Measurements from ENCODE around the gene PLEKHH2.

Gene PLEKHH2

DNA sequence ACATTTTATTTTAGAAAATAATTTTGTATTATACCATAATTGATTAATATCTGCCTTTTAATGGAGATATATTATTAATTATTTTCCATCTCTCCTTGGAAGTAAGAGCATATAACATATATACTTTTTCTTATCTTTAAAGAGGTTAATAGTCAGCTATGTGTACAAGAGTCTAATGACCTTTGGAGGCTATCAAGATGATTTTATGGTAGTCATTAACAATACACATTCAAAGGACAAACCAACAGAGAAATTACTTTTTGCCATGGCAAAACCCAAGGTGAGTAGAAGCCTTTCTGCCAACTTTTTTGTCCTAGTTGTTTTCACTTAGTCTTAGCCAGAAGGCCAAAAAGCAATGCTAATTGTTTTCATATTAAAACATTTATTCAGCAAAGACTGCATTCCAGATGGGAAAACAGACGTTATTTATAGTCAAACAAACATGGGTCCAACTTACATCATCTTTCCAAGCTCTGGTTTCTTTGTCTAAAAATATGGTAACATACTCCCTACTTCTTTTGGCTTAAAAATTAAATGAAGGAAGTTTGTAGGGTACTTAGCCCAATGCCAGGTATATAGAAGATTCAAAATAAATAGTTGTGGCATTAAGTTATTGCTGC is 127.1 kb downstream of the PLEKHH2 start:
- H3K27ac ChIP-seq, result no peak overlapping the region
- no peak for TF ChIP-seq ZFX (IDR thresholded peaks at IDR 0.05; ENCODE audit: borderline replicate concordance)
- TF ChIP-seq, protein P1, sequence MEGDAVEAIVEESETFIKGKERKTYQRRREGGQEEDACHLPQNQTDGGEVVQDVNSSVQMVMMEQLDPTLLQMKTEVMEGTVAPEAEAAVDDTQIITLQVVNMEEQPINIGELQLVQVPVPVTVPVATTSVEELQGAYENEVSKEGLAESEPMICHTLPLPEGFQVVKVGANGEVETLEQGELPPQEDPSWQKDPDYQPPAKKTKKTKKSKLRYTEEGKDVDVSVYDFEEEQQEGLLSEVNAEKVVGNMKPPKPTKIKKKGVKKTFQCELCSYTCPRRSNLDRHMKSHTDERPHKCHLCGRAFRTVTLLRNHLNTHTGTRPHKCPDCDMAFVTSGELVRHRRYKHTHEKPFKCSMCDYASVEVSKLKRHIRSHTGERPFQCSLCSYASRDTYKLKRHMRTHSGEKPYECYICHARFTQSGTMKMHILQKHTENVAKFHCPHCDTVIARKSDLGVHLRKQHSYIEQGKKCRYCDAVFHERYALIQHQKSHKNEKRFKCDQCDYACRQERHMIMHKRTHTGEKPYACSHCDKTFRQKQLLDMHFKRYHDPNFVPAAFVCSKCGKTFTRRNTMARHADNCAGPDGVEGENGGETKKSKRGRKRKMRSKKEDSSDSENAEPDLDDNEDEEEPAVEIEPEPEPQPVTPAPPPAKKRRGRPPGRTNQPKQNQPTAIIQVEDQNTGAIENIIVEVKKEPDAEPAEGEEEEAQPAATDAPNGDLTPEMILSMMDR (IDR thresholded peaks at IDR 0.05), result no peak

DNA sequence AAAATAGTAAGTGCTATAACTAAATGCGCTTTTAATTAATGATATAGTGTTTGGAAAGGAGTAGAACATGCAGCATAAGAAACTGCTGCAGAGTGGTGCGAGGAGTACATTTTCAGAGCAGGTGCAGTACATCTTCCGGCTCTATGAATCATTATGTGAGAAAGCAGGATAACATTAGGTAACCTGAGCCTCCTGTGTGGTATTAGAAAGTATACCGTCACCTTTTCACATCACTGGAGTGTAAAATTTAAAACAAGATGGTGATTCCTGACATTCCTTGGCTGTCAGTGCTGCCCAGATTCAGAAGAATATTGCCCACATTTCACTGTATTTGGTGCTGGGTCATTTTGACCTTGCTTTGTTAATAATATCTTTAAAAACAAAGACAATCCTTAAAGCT is 128.9 kb downstream of the PLEKHH2 start:
- TF ChIP-seq, protein P1 (IDR thresholded peaks at IDR 0.05), result no peak
- no peak for TF ChIP-seq ZFX (IDR thresholded peaks at IDR 0.05; ENCODE audit: borderline replicate concordance)

DNA sequence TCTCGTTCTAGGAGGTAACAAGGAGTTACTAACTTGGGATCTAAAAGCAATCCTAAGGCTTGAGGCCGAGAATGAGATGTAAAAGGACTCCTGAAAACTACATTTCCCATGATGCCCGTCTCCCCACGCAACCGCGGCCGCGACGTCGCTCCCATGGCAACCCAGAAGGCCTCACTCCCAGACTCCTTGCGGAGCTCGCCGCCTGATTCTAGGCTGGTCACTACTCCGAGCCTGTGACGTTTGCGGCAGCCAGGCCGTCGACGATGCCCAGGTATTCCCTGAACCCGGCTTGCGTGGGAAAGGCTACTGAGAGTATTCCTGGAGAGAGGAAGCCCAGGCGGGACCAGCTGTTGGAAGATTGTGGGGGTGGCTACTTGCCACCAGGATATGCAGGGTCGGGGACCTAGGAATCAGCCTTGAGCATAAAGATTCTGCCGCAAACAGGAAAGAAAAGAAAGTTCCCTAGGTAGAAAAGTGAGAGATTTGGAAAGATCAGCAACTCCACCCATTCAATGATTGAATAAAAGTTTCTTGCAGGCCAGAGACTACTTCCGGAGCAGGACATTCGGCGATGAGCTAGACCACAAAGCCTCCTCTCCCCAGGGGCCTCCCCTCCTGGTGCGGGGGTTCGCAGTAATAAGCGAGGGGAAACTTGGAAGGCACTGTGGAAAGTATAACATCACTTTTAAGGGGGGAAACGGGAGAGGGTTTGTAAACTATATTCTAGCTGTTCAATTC is 137.0 kb downstream of the PLEKHH2 start, which contains the start of gene DYNC2LI1:
TSS of gene DYNC2LI1 (plus strand) at position 164 of the 738 bp plus-strand sequence. CDS start at position 264, 100 bp downstream.
- TF ChIP-seq, protein P1 (IDR thresholded peaks at IDR 0.05), result no peak
- no peak for TF ChIP-seq ZFX (IDR thresholded peaks at IDR 0.05; ENCODE audit: borderline replicate concordance)
- H3K27ac ChIP-seq, result peak within 1 kb of the TSS; percentile 81

More for the DNA sequence above, 128.9 kb downstream of the PLEKHH2 start:
- H3K27ac ChIP-seq, result no peak overlapping the region

DNA sequence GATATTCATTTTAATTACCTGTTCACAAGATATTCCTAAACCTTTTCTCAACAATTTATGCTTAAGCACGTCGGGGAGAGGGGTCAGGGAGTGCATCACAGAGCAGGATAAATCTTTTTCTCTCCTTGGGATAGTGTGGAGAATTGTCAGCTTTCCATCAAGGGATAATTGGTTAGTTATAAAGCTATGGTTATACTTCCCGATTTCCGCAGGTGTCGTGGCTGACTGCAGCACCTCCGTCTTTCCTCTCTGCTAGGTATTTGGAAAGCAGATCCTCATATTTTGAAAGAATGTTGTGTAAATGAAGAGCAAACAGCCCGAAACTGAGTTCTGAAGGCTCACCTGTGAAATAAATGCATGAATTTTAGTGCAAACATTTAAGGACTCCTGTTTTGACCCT is 137.6 kb downstream of the PLEKHH2 start:
- no peak for TF ChIP-seq ZFX (IDR thresholded peaks at IDR 0.05; ENCODE audit: borderline replicate concordance)
- TF ChIP-seq, protein P1 (IDR thresholded peaks at IDR 0.05), result no peak
- peak overlapping the region; percentile 81 for H3K27ac ChIP-seq

DNA sequence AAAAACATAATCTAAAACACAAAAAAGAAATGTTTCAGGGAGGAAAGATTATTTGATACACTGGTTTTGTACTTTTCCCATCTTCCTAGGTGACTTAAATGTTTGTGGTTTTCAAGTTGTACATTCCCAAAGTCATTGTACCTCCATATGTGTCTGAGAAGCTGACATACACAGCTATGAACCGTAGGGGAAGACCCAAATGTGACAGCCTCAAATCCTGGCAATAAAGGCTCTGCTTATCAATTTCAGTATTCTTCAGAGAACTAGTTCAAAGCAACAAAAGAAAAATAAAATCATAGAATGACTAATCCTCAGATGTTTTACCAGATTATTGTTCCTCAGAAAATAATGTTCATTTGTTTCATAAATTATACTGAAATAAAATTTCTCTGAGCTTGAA is 139.3 kb downstream of the PLEKHH2 start:
- H3K27ac ChIP-seq, result no peak overlapping the region
- TF ChIP-seq, protein P1 (IDR thresholded peaks at IDR 0.05), result no peak
- no peak for TF ChIP-seq ZFX (IDR thresholded peaks at IDR 0.05; ENCODE audit: borderline replicate concordance)

DNA sequence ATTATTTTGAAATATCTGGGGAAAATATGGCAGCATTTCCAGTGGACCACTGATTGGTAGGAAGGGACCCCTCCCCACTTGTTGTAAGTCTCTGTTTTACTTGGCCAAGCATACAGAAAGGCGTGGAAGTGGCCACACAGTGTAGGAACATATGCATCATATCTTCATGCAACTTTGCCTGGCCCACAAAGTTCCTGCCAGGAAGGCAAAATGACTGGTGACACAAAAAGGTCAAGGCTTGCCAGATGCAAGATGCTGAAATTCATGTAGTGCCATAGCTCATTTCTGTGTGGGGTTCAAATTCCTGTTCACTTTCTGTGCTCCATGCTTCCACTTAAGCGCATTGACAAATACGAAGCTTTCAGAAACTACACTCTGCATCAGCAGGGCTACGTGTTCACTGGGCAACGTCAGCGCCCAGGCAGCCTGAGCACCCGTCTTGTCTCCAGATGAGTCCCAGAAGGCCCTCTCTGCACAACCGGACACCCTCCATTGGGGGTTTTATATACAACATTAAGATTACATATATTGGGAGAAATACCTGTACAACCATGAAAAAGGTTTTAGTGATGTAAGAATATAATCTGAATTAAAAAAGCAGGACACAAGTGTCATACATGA is 140.4 kb downstream of the PLEKHH2 start:
- no peak overlapping the region for H3K27ac ChIP-seq
- TF ChIP-seq ZFX (IDR thresholded peaks at IDR 0.05; ENCODE audit: borderline replicate concordance), result no peak
- TF ChIP-seq, protein P1 (IDR thresholded peaks at IDR 0.05), result no peak
